ENCODE data around the gene XXYLT1.

GRCh38 chr3:195221015-195221853 lies 49.7 kb downstream of the XXYLT1 start:
- TF ChIP-seq ARNTL (CRISPR knock-in tag; IDR thresholded peaks at IDR 0.05; ENCODE audit: borderline replicate concordance, low read depth), result no peak
- TF ChIP-seq CREB5 (CRISPR knock-in tag; IDR thresholded peaks at IDR 0.05; ENCODE audit: low read depth), result no peak
- TF ChIP-seq ISL1 (CRISPR knock-in tag; IDR thresholded peaks at IDR 0.05), result no peak
